Peyer's patch (tissue), 4 donors: ENCODE measurements around the gene L3MBTL4.
"Not testable (repeated sequence)": the region's sequence is repeated elsewhere in the genome, so short reads cannot be mapped to it uniquely, and the experiment has no call there.

Experiments used
- POLR2A ChIP-seq, 2 donors: fragments of 450-650 bp; IDR thresholded peaks; one replicate each; pipeline ENCODE4 v1.5.1; 2017; ENCODE audit warnings: antibody characterized with exemption in 2 of 2, mild to moderate bottlenecking in 2 of 2, moderate library complexity in 2 of 2
- TF ChIP-seq, protein P1 (sequence below), 6 experiments: fragments of 450-650 bp in 4 of 6; fragments of 200-600 bp in 2 of 6; sonication (generic) in 1 of 6; IDR thresholded peaks; one replicate each; pipeline ENCODE4 v1.5.1; 2017 to 2019; ENCODE audit warnings: antibody characterized with exemption in 6 of 6, mild to moderate bottlenecking in 3 of 6, moderate library complexity in 1 of 6

DNA sequence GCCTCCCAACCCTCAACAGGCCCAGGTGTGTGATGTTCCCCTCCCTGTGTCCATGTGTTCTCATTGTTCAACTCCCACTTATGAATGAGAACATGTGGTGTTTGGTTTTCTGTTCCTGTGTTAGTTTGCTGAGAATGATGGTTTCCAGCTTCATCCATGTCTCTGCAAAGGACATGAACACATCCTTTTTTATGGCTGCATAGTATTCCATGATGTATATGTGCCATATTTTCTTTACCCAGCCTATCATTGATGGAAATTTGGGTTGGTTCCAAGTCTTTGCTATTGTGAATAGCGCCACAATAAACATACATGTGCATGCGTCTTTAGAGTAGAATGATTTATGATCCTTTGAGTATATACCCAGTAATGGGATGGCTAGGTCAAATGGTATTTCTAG is 37.2 kb downstream of the L3MBTL4 start:
- TF ChIP-seq, protein P1, sequence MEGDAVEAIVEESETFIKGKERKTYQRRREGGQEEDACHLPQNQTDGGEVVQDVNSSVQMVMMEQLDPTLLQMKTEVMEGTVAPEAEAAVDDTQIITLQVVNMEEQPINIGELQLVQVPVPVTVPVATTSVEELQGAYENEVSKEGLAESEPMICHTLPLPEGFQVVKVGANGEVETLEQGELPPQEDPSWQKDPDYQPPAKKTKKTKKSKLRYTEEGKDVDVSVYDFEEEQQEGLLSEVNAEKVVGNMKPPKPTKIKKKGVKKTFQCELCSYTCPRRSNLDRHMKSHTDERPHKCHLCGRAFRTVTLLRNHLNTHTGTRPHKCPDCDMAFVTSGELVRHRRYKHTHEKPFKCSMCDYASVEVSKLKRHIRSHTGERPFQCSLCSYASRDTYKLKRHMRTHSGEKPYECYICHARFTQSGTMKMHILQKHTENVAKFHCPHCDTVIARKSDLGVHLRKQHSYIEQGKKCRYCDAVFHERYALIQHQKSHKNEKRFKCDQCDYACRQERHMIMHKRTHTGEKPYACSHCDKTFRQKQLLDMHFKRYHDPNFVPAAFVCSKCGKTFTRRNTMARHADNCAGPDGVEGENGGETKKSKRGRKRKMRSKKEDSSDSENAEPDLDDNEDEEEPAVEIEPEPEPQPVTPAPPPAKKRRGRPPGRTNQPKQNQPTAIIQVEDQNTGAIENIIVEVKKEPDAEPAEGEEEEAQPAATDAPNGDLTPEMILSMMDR (IDR thresholded peaks at IDR 0.05): not testable (repeated sequence)
- TF ChIP-seq POLR2A (IDR thresholded peaks at IDR 0.05): not testable (repeated sequence)
